ENCODE measurements around the gene FIZ1. TPM values are rescaled to one million over a fixed set of nuclear protein-coding genes. Genes with fewer than 3 reads are reported as not detected.

Gene FIZ1
- total RNA-seq, 1 experiment from 2014 or later: 21.5 TPM

DNA sequence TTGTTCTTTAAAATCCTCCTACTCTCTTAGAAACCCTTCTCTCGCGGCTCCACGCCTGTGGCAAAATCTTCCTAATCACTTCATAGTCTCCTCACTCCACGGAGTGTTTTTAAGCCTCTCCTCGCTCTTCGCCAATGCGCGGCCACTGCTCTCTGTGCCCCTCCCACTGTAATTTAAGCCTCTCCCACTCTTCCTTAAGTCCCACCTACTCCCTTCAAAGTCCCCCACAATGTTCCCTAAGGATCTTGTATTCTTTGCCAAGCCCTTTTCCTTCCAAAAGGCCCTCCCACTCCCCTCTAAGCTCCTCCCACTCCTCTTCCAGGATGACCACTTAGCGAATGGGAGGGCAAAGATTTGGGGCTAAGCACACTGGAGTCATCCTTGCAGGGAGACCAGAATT is 1.3 kb downstream of the FIZ1 start:
- WGBS (ENCODE audit: extremely low coverage, insufficient read length, low lambda C conversion rate): no CpG with 5 or more reads among the region's 9 CpGs
- Mint-ChIP-seq H3K36me3 (ENCODE audit: insufficient read depth in 1 of 3, low read depth in 3 of 3) (peaks cover 28 to 32% (median 32%) of the 10 kb centered on the region in 3 experiments; a peak in 6 of 7 replicates), H3K9me3 (peaks cover 0 to 2% of the 10 kb centered on the region in 2 experiments; a peak in 1 of 5 replicates)

More for the DNA sequence above, 1.3 kb downstream of the FIZ1 start:
- Histone ChIP-seq H3K23ac (ENCODE audit: insufficient read length, low read depth, low read length) (no peak overlapping the region), H4K20me1 (ENCODE audit: control insufficient read depth, insufficient read depth, insufficient read length) (no peaks in the 10 kb centered on the region), H3K9ac (ENCODE audit: extremely low read depth, insufficient read length, low read length) (no peak overlapping the region), H3K18ac (ENCODE audit: insufficient read length, low read depth, low read length) (no peak overlapping the region), H3K23me2 (ENCODE audit: insufficient read length, low read depth, low read length, poor library complexity, severe bottlenecking) (no peaks in the 10 kb centered on the region), H3K56ac (ENCODE audit: insufficient read length, low read depth, low read length) (no peak overlapping the region), H3K27ac (ENCODE audit: insufficient read length, low read depth, low read length) (no peak overlapping the region), H4K91ac (ENCODE audit: insufficient read length, low read depth, low read length) (no peak overlapping the region), H2BK5ac (ENCODE audit: insufficient read length, low read length) (no peak overlapping the region), H3K4me2 (ENCODE audit: insufficient read depth, insufficient read length, low read length) (peak overlapping the region; percentile 51), H4K5ac (ENCODE audit: insufficient read length, low read depth, low read length) (no peak overlapping the region), H2BK15ac (ENCODE audit: low read depth, low read length) (no peak overlapping the region), H3K4me1 (ENCODE audit: insufficient read depth, low read length) (peaks cover 2% of the 10 kb centered on the region; the same call in 1 of the 2 replicates), H2AK5ac (ENCODE audit: insufficient read length, low read length) (no peak overlapping the region), H3K27me3 (ENCODE audit: insufficient read depth, low read length) (no peaks in the 10 kb centered on the region), H2BK120ac (ENCODE audit: low read depth, low read length, poor library complexity, severe bottlenecking) (no peak overlapping the region), H3K4ac (ENCODE audit: low read depth, low read length) (no peak overlapping the region), H3K14ac (ENCODE audit: insufficient read depth, low read length) (no peak overlapping the region), H3T11ph (ENCODE audit: low read length) (no peak overlapping the region), H3K79me2 (ENCODE audit: insufficient read depth, low read length) (no peaks in the 10 kb centered on the region), H3K9me3 (ENCODE audit: control insufficient read depth, low read depth, low read length) (no peaks in the 10 kb centered on the region), H2AFZ (ENCODE audit: low read length) (no peak overlapping the region), H2BK12ac (ENCODE audit: insufficient read length, low read depth, low read length) (no peak overlapping the region), H2BK20ac (ENCODE audit: low read depth, low read length, poor library complexity, severe bottlenecking) (no peak overlapping the region), H4K8ac (replicated peaks; ENCODE audit: insufficient read length, low read depth, low read length) (no peak overlapping the region), H3K79me1 (ENCODE audit: insufficient read depth, low read depth, low read length, poor library complexity, severe bottlenecking) (no peaks in the 10 kb centered on the region)
- Mint-ChIP-seq H3K27ac (peak overlapping the region in 2 of 3 experiments; percentile 81 to 86; a peak in 3 of 7 replicates), H3K27me3 (ENCODE audit: low read depth) (no peaks in the 10 kb centered on the region), H3K4me3 (peak overlapping the region in 1 of 2 experiments; percentile 61; a peak in 4 of 5 replicates), H3K4me1 (peaks cover 20 to 29% of the 10 kb centered on the region in 2 experiments)
- peak; percentile 85 for DNase-seq
- TF ChIP-seq, protein P1, sequence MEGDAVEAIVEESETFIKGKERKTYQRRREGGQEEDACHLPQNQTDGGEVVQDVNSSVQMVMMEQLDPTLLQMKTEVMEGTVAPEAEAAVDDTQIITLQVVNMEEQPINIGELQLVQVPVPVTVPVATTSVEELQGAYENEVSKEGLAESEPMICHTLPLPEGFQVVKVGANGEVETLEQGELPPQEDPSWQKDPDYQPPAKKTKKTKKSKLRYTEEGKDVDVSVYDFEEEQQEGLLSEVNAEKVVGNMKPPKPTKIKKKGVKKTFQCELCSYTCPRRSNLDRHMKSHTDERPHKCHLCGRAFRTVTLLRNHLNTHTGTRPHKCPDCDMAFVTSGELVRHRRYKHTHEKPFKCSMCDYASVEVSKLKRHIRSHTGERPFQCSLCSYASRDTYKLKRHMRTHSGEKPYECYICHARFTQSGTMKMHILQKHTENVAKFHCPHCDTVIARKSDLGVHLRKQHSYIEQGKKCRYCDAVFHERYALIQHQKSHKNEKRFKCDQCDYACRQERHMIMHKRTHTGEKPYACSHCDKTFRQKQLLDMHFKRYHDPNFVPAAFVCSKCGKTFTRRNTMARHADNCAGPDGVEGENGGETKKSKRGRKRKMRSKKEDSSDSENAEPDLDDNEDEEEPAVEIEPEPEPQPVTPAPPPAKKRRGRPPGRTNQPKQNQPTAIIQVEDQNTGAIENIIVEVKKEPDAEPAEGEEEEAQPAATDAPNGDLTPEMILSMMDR (conservative IDR thresholded peaks at IDR 0.05): no peak
